OCI-LY1 (cell line): ENCODE data around the gene RND1.

Source experiments
- H2AFZ ChIP-seq: fragments of 200-600 bp; sonication (generic), shearing (Covaris generic); 2 replicates; pipeline ENCODE4 v1.6.0; 2014; ENCODE audit warnings: antibody characterized with exemption, mild to moderate bottlenecking, low read length
- H3F3A ChIP-seq: fragments of 200-600 bp; sonication (generic), shearing (Covaris generic); 2 replicates; pipeline ENCODE4 v1.6.0; 2014; ENCODE audit warnings: mild to moderate bottlenecking, antibody characterized with exemption, low read length, moderate library complexity; ENCODE audit not compliant: insufficient read depth
- H3K27ac ChIP-seq: fragments of 200-600 bp; sonication (generic); 2 replicates; pipeline ENCODE4 v1.5.1; 2014; ENCODE audit warnings: low read length, mixed run types, mild to moderate bottlenecking, low read depth; ENCODE audit not compliant: poor library complexity, severe bottlenecking
- H3K27me3 ChIP-seq: fragments of 200-600 bp; sonication (generic); 2 replicates; pipeline ENCODE4 v1.6.0; 2014; ENCODE audit warnings: antibody characterized with exemption, mild to moderate bottlenecking, low read length, moderate library complexity; ENCODE audit not compliant: insufficient read depth
- H3K36me3 ChIP-seq: fragments of 200-600 bp; sonication (generic); 2 replicates; pipeline ENCODE4 v1.6.1; 2014; ENCODE audit warnings: mild to moderate bottlenecking, antibody characterized with exemption, low read length, moderate library complexity, mixed read lengths; ENCODE audit not compliant: insufficient read depth
- H3K4me1 ChIP-seq: fragments of 200-600 bp; sonication (generic); 2 replicates; pipeline ENCODE4 v1.5.1; 2014; ENCODE audit warnings: mild to moderate bottlenecking, low read length, moderate library complexity; ENCODE audit not compliant: insufficient read depth, severe bottlenecking
- H3K4me2 ChIP-seq: fragments of 200-600 bp; sonication (generic), shearing (Covaris generic); 2 replicates; pipeline ENCODE4 v1.6.1; 2014; ENCODE audit warnings: low read length
- H3K4me3 ChIP-seq: fragments of 200-600 bp; sonication (generic); 2 replicates; pipeline ENCODE4 v1.5.1; 2014; ENCODE audit warnings: low read length, low read depth, mild to moderate bottlenecking, mixed read lengths; ENCODE audit not compliant: poor library complexity, severe bottlenecking
- H3K79me2 ChIP-seq: fragments of 200-600 bp; shearing (Covaris generic); 2 replicates; pipeline ENCODE4 v1.6.1; 2016; ENCODE audit warnings: mixed run types, low read length, mixed read lengths; ENCODE audit not compliant: insufficient read depth
- H3K9ac ChIP-seq: fragments of 200-600 bp; sonication (generic), shearing (Covaris generic); 2 replicates; pipeline ENCODE4 v1.6.1; 2014; ENCODE audit warnings: mild to moderate bottlenecking, low read length, mixed read lengths
- H3K9me2 ChIP-seq: fragments of 200-600 bp; sonication (generic), shearing (Covaris generic); 2 replicates; pipeline ENCODE4 v1.6.1; 2014; ENCODE audit warnings: low read depth, mild to moderate bottlenecking, low read length, mixed read lengths
- H3K9me3 ChIP-seq: fragments of 200-600 bp; shearing (Covaris generic); 2 replicates; pipeline ENCODE4 v1.6.1; 2014; ENCODE audit warnings: low read length, mixed read lengths
- H4K20me1 ChIP-seq: fragments of 200-600 bp; sonication (generic), shearing (Covaris generic); 2 replicates; pipeline ENCODE4 v1.6.0; 2016; ENCODE audit warnings: mild to moderate bottlenecking, low read length; ENCODE audit not compliant: insufficient read depth
- EZH2 ChIP-seq: fragments of 200-600 bp; sonication (generic), shearing (Covaris generic); IDR thresholded peaks from 2 replicates; pipeline ENCODE4 v1.8.0; 2017; ENCODE audit warnings: borderline replicate concordance, mixed run types, mild to moderate bottlenecking, antibody characterized with exemption, low read length, moderate library complexity, mixed read lengths
- TF ChIP-seq, protein P1 (sequence below): fragments of 200-600 bp; sonication (generic), shearing (Covaris generic); IDR thresholded peaks from 2 replicates; pipeline ENCODE4 v1.5.1; 2017; ENCODE audit warnings: mild to moderate bottlenecking, antibody characterized with exemption, low read length, moderate library complexity, mixed read lengths

Gene RND1

DNA sequence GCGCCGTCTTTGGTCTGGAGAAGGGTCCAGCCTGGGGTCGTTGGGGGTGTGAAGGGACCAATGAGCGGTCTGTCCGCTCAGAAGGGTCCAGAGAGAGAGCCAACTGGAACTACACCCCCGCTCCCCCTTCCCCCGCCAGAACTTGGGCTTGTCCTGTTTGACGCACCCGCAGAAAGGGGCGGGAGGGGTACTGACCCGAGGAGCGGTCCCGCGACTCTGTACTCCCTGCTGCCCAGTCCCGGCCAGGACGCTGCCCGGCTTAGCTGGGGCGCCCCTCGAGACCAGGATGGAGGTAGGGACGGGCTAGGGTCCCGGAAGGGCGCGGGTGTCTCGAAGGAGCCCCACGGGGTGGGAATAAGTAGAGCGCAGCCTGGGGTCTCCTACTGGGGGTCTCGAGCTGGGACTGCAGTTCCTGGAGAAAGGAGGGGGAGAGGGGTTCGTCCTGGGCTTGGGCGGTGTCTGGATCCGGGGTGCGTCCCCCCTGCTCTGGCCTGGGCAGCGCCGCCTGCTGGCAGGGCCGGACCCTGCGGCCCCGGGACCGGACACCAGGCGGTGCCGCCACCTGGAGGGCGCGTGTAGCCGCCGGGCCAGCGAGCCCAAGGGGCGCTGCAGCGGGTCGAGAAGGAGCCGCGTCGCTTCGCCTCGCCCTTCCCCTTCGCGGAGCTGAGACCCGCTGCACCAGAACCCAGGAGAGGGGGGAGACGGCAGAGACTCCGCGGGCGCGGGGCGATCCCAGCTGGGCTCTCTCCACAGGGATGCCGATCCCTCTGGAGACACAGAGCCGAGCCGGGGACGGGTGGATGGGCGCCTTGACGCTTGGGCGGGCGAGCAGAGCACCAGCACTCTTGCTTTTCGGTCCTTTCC lies 51.2 kb downstream of the RND1 start:
- no peaks in the 10 kb centered on the region for H3K79me2 ChIP-seq
- H3K9me2 ChIP-seq: no peaks in the 10 kb centered on the region
- H3K4me1 ChIP-seq: peaks cover 16% of the 10 kb centered on the region
- no peak overlapping the region for H3K27ac ChIP-seq
- peak overlapping the region; percentile 73 for H3K4me3 ChIP-seq
- peak overlapping the region; percentile 95; the same call in 1 of the 2 replicates for H2AFZ ChIP-seq
- no peaks in the 10 kb centered on the region for H3K9me3 ChIP-seq
- TF ChIP-seq, protein P1, sequence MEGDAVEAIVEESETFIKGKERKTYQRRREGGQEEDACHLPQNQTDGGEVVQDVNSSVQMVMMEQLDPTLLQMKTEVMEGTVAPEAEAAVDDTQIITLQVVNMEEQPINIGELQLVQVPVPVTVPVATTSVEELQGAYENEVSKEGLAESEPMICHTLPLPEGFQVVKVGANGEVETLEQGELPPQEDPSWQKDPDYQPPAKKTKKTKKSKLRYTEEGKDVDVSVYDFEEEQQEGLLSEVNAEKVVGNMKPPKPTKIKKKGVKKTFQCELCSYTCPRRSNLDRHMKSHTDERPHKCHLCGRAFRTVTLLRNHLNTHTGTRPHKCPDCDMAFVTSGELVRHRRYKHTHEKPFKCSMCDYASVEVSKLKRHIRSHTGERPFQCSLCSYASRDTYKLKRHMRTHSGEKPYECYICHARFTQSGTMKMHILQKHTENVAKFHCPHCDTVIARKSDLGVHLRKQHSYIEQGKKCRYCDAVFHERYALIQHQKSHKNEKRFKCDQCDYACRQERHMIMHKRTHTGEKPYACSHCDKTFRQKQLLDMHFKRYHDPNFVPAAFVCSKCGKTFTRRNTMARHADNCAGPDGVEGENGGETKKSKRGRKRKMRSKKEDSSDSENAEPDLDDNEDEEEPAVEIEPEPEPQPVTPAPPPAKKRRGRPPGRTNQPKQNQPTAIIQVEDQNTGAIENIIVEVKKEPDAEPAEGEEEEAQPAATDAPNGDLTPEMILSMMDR: peak; percentile 99
- no peak for TF ChIP-seq EZH2
- no peaks in the 10 kb centered on the region for H4K20me1 ChIP-seq
- H3K9ac ChIP-seq: peak overlapping the region; percentile 78
- peak overlapping the region; percentile 91 for H3K4me2 ChIP-seq
- H3K36me3 ChIP-seq: no peaks in the 10 kb centered on the region
- H3K27me3 ChIP-seq: no peaks in the 10 kb centered on the region
- H3F3A ChIP-seq: peaks cover 5% of the 10 kb centered on the region; the same call in 1 of the 2 replicates

- Histone ChIP-seq H3K9me2 (no peaks in the 10 kb centered on the region), H3K9me3 (no peaks in the 10 kb centered on the region), H3K27ac (no peak overlapping the region), H3K36me3 (no peaks in the 10 kb centered on the region), H3K9ac (peak overlapping the region; percentile 50; the same call in 1 of the 2 replicates), H3K4me1 (peaks cover 16% of the 10 kb centered on the region), H3K79me2 (no peaks in the 10 kb centered on the region), H3K4me3 (peak overlapping the region; percentile 73), H3K4me2 (peak overlapping the region; percentile 91), H3F3A (peaks cover 5% of the 10 kb centered on the region; the same call in 1 of the 2 replicates), H2AFZ (no peak overlapping the region), H3K27me3 (no peaks in the 10 kb centered on the region), H4K20me1 (no peaks in the 10 kb centered on the region)
- TF ChIP-seq, protein P1: no peak
- TF ChIP-seq EZH2: no peak
Measured at GRCh38 chr12:48813465-48814261, 52.0 kb downstream of the RND1 start.

- Histone ChIP-seq H3K36me3 (no peaks in the 10 kb centered on the region), H3K4me3 (no peak overlapping the region), H3F3A (peaks cover 4% of the 10 kb centered on the region; the same call in 1 of the 2 replicates), H3K79me2 (no peaks in the 10 kb centered on the region), H3K27me3 (no peaks in the 10 kb centered on the region), H3K9me2 (no peaks in the 10 kb centered on the region), H3K9ac (no peak overlapping the region), H3K4me1 (peaks cover 16% of the 10 kb centered on the region), H4K20me1 (no peaks in the 10 kb centered on the region), H2AFZ (no peak overlapping the region), H3K27ac (no peak overlapping the region), H3K9me3 (no peaks in the 10 kb centered on the region), H3K4me2 (no peak overlapping the region)
- TF ChIP-seq, protein P1: no peak
- TF ChIP-seq EZH2: no peak
Measured at GRCh38 chr12:48812389-48812788, 53.3 kb downstream of the RND1 start.
